ENCODE results near the gene WEE2. TPM values are rescaled to one million over a fixed set of nuclear protein-coding genes. Genes with fewer than 3 reads are reported as not detected.

The WEE2 gene
- total RNA-seq = not detected in 2 replicates

GRCh38 chr7:141708351-141708750 lies at the start of gene WEE2:
Gene WEE2, plus strand, starts transcription at chr7:141708353. Its CDS starts 406 bp downstream, at chr7:141708759.

GRCh38 chr7:141702047-141702567 lies 6.0 kb upstream of the WEE2 start, which contains the start of gene DENND11:
Gene DENND11, minus strand, starts transcription at chr7:141702166. Its CDS starts 13 bp downstream, at chr7:141702153.

GRCh38 chr7:141737836-141738591 lies 29.9 kb downstream of the WEE2 start, which contains the start of gene SSBP1:
Gene SSBP1, plus strand, starts transcription at chr7:141738358. Its CDS starts 809 bp downstream, at chr7:141739167.

GRCh38 chr7:141763797-141764196 lies 55.6 kb downstream of the WEE2 start, which contains the start of gene TAS2R3:
Gene TAS2R3, plus strand, starts transcription at chr7:141764097. Its CDS starts 62 bp downstream, at chr7:141764159.

GRCh38 chr7:141776374-141776773 lies 68.2 kb downstream of the WEE2 start, which contains the start of gene TAS2R4:
Gene TAS2R4, plus strand, starts transcription at chr7:141776674. Its CDS starts 1,815 bp downstream, at chr7:141778489.

Other genes with a start within 250 kb of the WEE2 start
- gene AGK, start 156.9 kb upstream of the WEE2 start, total RNA-seq = 20.5 and 21.3 TPM in 2 replicates
- gene DENND11, start 6.2 kb upstream of the WEE2 start, total RNA-seq = 9.4 and 10.7 TPM in 2 replicates
- 77.1 and 90.1 TPM in 2 replicates for gene SSBP1, start 30.0 kb downstream of the WEE2 start, total RNA-seq
- gene TAS2R3, start 55.7 kb downstream of the WEE2 start, total RNA-seq = 2.0 and 2.4 TPM in 2 replicates
- gene TAS2R4, start 68.3 kb downstream of the WEE2 start, total RNA-seq = 1.5 and 1.9 TPM in 2 replicates
- 1.6 and 2.1 TPM in 2 replicates for gene TAS2R5, start 81.9 kb downstream of the WEE2 start, total RNA-seq
- gene PRSS37, start 133.1 kb downstream of the WEE2 start, total RNA-seq = not detected in 2 replicates
- 0.07 TPM in 1 of 2 replicates, not detected in the other for gene OR9A4, start 208.0 kb downstream of the WEE2 start, total RNA-seq
- gene CLEC5A, start 238.6 kb downstream of the WEE2 start, total RNA-seq = not detected in 2 replicates

Data from smooth muscle cell of the pulmonary artery (primary cell).